ENCODE results near the gene NIT2.

NIT2 gene

DNA sequence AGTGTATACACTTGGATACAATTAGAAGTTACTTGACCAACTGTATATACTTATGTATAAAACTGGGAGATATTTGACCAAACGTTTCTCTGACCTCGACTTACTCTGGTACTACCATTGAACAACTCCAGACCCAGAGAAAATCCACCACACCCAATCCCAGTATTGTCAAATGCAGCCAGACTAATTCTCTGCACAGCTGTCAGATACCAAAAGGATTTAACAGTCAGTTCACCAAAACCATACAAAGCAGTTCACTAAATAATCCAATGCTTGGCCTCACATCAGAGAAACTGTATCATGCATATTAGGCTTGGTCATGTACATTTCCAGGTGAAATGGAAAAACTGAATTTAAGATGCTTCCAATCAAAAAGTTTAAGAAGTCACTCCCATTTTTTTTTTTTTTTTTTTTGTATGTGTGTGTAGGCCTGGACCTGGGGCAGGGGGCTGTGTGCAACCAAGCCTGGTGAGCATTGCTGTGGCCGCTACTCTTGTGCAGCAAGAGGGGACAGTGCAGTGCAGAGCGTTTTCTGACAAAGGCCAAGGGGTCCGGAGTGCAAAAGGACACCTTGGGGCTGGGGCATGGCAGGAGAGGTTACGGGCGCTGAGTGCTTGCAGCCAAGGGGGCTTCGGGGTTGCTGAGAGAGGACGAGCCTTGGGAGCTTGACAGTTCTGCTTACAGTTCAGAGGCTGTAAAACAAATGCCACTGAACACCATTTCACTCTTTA is 64.9 kb downstream of the NIT2 start:
- DNase-seq = no peak

- DNase-seq = peak; percentile 65
These were observed 65.8 kb downstream of the NIT2 start for GRCh38 chr3:100400419-100400779.

GRCh38 chr3:100400780-100401673 is 66.5 kb downstream of the NIT2 start, which contains the start of the genes LNP1 and TOMM70:
Gene LNP1 (plus strand): TSS chr3:100401539. CDS start chr3:100429730, 28,191 bp downstream.
Gene TOMM70 (minus strand): TSS chr3:100401089. CDS start chr3:100400949, 140 bp downstream.
- DNase-seq = peak; percentile 97

GRCh38 chr3:100401674-100402041 is 67.1 kb downstream of the NIT2 start:
- DNase-seq = peak; percentile 53

DNA sequence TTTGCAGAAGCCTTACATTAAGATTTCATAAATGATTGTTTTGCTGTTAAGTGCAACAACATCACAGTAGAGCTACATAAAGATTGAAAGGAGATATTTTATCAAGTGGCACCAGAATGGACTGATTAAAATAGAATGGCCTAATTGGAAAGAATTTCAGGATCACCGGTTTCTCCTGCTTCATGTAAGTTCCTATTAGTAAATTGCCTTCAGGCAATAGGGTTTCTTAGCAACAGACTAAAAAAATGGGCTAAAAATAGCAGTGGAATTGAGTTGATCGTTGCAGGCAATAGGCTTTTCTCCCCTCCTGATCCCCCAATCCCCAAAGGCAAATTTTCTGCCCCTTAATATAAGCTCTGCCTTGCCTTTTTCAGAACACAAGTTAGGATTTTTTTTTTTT is 67.7 kb downstream of the NIT2 start:
- no peak for DNase-seq

- no peak for DNase-seq
These were observed 68.3 kb downstream of the NIT2 start for GRCh38 chr3:100402891-100403290.

- DNase-seq = peak; percentile 20
These were observed 69.0 kb downstream of the NIT2 start for GRCh38 chr3:100403362-100404249.

- DNase-seq = no peak
These were observed 69.6 kb downstream of the NIT2 start for GRCh38 chr3:100404250-100404548.

DNA sequence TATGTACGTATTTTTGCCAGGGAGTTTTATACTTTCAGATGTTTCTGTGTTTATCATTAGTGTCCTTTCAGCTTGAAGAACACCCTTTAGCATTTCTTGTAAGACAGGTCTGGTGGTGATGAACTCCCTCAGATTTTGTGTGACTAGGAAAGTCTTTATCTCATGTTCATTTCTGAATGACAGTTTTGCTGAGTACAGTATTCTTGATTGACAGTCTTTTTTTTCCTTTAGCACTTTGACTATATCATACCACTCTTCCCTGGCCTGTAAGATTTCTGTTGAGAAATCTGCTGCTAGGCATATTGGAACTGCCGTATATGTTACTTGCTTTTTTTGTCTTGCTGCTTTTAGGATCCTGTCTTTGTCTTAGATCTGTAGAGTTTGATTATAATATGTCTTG is 72.6 kb downstream of the NIT2 start:
- no peak for DNase-seq

- DNase-seq = no peak
These were observed 73.5 kb downstream of the NIT2 start for GRCh38 chr3:100407977-100408532.

All from activated CD4-positive, alpha-beta T cell treated with anti-CD3 and anti-CD28 coated beads, Interleukin-2, amount 50 U/mL, for 16 hours (primary cell).